NCI-H128 (cell line): ENCODE results near the gene ARMC9.
"Not testable (repeated sequence)": the region's sequence is repeated elsewhere in the genome, so short reads cannot be mapped to it uniquely, and the experiment has no call there.

Experiments used
- DNase-seq: peaks from one replicate; lab custom pipeline; 2025; ENCODE audit not compliant: unreplicated experiment; lab: John Stamatoyannopoulos, UW

ARMC9 gene

DNA sequence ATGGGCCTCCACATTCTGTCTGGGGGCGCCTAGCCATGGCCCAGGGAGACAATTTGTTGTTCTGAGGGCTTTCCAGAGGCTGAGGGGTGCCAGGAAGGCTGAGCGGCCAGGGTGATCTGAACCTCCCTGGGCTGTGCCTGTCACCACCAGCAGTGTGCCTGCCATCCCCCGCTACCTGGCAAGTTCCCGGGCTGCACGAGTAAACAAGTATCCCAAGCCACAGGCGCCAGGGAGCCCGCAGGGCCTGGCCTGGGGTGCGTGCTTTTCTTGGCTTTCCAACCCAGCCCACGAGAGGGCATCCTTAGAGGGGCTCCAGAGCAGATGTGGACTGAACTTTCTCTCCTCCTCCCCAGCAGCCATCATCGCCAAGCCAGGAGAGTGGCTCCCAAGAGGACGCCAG lies 162.0 kb downstream of the ARMC9 start:
- DNase-seq: no peak

DNA sequence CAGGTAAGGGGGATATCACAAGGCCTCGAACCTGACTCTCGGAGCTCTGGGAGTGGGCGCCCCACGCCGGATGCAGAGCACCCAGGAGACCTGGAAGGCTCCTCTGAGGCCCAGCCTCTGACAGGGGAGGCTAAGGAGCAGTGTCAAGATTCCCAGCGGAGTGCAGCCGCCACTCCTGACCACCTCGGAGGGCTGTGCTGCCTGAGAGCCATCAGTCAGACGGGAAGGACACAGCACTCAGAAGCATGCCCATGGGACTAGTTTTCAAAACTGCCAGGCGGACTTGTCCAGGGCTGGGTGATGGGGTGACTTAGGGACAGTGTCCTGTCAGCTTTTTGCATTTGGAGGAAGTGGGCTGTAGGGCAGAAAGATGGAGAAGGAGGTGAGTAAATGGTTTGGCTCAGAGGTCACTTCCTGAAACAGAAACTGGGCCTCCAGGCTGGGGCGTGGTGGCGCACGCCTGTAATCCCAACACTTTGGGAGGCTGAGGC lies 162.5 kb downstream of the ARMC9 start:
- no peak for DNase-seq

DNA sequence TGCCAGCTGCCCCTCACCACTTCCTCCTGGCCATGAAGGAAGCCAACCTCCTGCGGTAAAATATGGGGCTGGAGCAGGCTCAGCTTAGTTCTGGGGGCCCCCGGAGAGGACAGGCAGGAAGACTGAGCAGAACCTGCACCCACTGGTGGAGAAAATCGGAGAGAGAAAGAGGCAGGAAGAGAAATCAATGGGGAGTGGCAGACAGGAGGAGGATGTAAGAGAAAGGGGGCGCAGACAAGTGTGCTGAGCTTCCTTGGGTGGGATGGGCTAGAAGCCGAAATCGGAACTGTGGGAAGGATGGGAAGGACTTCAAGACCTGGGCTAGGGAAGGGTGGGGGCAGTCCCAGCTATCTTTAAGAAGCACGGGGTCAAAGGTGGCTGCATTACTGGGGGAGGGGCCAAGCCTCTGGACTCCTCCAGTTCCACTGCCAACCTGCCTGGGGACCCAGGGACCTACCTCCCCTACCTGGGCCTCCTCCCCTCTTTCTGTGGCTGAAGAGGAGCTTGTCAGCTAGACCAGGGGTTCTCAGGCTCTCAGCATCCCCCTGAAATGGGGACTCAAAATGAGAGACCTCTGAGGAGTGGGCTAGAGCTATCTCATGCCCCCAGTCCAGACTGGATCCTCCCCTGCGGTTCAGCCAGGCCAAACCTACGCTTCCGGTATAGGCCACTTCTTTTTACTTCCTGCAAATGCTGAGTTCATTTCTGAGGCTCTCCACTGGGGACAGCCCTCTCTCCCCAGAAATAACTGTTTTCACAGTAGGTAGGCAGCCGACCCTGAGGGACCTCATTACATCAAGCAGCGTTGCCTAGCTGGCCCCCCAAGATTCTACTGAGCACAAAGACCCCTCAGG lies 163.5 kb downstream of the ARMC9 start:
- DNase-seq: no peak

DNA sequence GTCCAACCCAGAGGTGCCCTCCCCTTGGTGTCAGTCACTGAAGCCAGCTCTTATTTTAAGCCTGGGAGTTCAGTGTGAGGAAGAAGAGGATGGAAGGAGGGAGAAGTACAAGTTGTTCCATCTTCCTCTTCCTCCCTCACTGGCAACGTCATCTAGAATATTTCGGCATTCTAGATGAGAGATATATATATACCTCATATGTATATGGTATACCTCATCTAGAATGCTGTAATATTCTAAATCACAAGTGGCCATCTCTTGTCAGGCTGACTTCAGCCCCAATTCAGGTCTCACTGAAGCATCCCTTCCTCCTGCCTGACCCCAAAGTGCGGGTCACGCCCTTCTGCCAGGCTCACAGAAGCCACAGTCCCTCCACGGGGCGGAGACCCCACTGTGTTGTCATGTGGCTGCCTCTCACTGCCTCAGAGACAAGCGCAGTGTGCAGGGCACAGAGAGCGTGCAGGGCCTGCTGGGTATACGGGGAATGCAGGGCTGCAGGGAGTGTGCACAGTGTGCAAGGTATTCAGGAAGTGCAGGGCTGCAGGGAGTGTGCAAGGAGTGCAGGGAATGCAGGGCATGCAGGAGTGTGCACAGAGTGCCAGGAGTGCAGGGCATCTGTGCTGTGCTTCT lies 164.2 kb downstream of the ARMC9 start:
- DNase-seq: no peak

DNA sequence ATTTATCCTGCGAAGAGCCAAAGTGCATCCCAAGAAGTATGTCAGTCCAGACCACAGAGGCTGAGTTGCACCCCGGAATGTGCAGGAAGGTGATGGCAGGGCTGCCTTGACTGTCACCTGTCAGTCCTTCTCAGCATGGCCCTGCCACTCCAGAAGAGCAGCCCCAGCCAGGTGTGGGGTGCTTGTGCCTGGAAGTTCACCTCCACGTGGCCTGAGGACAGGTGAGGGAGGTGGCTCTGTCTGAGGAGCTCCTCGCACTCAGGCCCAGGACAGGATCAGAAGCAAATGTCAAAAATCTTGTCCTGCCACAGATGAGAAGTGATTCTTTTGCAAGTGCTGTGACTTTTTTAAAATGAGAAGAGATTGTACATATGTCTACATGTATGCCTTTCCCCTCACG lies 165.6 kb downstream of the ARMC9 start:
- no peak for DNase-seq

DNA sequence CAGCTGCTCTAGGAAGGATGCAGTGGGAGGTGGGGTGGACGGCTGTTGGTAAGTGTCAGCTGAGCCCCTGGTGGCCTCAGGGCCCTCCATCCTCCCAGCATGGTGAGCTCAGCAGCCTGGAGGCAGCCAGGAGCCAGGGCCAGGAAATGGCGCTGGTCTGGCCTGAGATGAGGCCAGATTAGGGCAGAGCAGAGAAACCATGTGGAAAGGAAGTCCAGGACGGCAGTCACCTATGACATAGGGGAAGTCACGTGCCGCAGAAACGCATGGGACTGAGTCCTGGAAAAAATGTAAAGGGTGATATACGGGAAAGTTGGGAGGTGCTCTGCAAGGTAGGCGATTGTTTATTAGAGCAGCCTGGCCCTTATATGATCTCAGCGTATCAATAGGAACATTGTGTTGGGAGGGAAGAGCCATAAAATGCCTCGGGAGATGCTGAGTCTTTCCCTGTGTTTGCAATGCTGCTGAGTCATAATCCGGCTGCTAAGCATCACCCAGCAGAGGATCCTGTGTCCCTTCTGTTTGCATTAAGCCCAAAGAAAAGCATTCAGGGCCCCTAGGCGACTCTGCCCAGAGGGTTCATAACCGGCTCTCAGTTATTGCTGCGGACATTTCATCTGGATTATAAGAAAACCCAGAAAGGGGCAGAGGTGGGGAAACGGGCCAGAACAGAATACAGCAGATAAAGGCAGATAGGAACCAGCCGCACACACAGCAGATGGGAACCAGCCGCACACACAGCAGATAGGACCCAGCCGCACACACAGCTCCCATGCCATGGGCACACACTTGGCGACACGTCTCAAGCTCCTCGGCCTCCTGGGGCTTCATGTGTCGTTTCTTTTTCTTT lies 166.8 kb downstream of the ARMC9 start:
- no peak for DNase-seq

DNA sequence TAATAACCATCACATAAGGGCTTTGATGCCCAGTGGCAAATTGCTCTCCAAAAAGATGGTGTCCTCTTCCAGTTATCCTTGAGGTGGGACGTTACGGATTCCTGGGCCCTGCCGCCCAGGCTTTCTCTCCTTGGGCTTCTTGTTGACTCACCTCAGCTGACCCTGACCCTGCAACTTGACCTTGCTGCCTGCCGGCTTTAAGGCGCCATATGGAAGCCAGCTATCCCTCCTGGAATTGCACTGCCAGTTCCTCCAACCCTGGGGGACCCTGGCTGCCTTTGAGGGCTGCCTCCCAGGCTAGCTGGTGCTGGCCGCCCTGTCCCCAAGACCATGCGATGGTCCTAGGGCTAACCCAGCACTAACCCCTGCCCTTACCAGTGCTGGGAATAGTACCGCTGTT lies 168.7 kb downstream of the ARMC9 start:
- DNase-seq: no peak

DNA sequence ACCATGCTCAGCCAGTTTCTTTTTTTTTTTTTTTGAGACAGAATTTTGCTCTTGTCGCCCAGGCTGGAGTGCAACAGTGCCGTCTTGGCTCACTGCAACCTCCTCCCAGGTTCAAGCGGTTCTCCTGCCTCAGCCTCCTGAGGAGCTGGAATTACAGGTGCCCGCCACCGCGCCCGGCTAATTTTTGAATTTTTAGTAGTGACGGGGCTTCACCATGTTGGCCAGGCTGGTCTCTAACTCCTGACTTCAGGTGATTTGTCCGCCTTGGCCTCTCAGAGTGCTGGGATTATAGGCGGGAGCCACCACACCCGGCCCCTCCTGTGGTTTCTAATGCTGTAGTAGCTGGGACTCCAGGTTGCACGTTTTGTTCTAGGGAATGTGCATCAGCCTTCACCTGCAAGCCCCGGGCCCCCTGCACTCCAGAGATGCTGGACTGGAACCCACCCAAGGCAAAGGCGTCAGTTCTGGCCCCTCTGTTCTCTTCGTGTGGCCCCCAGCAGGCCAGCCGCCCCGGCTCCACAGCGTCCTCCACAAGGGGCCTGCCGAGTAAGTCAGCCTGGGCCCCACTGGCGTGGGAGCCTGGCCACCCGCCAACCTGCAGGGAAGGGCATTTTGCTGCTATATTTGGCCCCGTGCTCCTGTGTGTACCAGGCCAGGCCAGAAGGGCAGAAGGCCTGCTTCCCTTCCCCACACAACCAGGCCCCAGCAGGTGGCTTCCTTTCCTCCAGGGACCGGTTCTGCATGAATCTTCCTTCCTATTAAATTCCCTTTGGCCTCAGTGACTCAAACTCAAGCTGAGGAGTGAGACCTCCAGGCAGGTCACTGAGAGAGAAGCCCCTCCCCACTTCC lies 171.4 kb downstream of the ARMC9 start:
- DNase-seq: no peak

DNA sequence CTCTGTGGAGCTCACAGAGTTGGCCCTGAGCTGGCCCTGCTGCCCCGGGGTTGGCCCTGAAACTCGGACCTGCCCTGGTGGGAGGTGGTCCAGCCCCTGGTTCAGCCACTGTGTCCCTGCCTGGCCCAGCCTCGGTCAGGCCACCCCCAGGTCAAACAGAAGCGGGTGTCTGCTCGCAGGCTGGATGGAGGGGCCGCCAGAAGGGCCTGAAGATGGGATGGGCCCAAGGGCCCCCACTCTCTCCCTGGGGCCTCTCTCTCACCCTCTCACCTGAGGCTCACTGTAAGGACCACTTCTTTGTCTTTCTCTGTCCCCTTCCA lies 172.0 kb downstream of the ARMC9 start:
- DNase-seq: no peak

DNA sequence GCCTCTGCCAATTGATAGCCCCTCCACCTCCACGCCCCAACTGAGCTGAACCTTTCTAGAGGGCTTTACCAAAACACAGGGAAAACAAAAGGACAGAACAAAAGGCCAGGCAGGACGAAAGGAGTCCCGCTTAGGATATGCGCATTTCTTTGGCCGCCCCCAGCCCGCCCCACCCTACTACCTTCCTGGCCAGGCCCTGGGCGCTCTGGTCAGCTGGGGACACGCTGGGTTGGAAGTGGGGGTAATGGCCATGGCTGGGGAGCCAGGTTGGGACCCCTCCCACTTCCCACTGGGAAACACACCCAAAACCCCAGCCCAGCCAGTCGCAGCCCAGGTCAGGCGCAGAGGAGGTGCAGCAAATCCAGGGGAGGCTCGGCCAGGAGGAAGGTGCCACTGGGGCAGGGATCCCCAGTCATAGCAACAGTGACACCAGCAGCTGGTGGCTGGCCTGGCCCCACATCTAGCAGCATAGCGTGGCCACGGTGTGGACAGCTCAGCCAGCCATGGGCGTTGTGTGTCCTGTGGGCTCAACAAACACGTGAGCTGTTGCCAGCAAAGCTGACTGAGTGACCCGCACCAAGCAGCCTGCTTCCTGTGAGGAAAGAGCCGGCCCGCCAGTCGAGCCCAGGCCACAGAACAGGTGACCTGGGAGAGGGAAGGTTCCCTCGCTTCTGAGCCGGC lies 172.5 kb downstream of the ARMC9 start:
- DNase-seq: no peak

DNA sequence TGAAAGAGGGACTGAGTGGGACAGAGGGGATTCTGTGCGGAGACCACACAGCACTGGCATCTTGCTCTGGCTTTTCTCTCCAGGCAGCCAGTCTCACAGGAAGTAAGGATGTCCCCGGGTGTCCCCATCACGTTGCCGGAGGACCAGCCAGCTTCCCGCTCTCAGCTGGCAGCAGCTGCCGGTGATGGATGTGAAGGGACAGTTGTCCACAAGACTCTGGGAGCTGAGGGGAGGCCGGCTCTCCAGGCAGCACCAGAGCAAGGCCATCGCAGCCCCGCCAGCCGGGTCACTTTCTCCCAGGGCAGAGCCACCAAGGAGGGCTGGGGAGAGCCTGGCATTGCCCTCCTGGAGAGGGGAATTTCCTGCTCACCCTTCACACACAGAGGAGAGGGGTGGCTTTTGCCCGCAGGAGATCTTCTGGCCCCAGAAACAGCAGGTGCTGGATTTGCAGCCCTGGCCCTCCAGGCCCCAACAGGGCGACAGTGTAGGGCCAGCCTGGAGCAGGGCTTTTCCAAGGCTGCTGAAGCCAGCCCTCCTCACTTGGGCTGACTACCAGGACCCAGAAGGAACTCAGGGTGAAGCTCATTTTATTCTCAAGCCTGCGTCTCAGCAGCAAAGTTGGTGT lies 173.1 kb downstream of the ARMC9 start:
- no peak for DNase-seq

DNA sequence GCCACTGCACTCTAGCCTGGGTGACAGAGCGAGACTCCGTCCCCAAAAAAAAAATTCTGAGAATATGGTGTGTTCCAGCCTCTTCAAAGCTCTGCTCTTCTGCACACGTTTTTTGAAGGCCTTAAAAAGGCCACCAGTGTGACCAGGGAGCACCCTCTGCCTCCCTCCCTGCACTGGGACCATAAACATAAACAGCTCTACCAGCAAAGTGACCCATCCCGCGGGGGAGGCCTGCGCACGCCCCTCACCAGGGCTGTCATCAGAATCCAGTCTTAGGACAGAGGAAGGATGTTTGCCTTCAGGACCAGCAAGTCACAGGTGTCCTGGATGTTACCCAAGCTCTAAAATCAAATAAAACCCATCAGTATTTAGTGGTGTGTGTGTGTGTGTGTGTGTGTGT lies 173.9 kb downstream of the ARMC9 start:
- DNase-seq: no peak

DNA sequence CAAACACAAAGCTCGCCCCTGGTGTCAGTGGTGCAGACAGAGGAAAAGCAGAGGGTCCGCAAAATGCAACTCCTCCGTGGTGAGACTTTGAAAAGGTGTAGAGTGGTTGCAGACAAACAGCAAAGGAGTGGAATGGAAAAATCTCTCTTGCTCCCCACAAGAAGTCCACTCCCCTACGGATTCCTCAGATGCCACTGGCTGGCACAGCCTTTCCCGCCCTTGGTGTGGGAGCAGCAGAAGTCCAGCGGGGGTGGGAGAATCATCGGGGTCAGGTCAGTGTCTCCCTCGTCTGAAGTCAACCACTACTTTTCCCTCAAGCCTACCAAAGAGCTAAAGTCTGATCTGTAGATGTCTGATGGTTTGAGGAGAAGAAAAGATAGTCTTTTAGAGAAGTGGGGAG lies 174.8 kb downstream of the ARMC9 start:
- DNase-seq: no peak

DNA sequence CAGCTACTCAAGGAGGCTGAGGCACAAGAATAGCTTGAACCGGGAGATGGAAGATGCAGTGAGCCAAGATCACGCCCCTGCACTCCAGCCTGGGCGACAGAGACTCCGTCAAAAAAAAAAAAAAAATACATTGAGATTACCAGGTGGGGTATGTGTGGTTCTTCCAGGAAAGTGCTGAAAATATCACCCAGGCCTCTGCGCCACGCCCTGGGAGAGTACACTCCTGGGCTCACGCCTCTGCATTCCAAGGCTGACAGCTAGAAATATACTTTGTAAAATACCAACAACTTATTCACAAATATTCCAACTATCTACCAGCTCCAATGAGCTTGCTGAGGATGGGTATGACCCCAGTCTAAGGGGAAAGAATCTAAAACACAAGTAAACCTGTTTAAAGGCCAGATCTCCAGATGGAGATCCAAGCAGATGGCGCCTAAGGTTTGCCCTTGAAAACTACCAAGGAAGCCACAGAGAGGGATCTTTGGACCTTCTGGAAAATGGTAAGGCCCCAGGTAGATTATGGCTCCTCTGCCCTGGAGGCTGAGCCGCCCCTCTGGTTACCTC lies 175.4 kb downstream of the ARMC9 start:
- no peak for DNase-seq

DNA sequence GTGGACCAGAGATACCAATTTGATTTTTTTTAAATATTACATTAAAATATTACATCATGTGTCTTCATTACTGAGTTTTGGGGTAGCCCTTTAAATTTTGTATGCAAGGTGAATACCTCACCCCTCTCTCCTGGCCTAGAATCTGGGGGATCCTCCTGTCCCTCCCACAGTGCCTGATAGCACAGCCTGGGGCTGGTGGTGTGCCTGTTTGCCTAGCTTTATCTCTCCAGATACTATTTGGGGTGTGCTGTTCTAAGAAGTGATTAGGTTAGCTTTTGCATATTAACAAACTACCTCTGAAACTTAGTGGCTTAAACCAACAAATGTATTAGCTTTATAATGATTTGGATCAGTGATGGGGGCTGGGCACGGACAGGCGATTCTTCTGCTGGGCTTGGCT lies 176.3 kb downstream of the ARMC9 start:
- no peak for DNase-seq

DNA sequence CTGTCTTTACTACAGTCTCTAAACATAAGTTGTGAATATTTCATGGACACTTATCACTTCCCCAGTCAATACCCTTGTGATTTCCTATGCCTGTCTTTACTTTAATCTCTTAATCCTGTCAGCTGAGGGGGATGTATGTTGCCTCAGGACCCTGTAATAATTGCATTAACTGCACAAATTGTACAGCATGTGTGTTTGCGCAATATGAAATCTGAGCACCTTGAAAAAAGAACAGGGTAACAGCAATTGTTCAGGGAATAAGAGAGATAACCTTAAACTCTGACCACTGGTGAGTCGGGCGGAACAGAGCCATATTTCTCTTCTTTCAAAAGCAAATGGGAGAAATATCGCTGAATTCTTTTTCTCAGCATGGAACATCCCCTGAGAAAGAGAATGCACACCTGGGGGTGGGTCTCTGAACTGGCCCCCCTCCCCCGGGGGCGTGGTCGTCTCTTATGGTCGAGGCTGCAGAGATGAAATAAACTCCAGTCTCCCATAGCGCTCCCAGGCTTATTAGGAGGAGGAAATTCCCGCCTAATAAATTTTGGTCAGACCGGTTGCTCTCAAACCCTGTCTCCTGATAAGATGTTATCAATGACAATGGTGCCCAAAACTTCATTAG lies 177.7 kb downstream of the ARMC9 start:
- DNase-seq: not testable (repeated sequence)

DNA sequence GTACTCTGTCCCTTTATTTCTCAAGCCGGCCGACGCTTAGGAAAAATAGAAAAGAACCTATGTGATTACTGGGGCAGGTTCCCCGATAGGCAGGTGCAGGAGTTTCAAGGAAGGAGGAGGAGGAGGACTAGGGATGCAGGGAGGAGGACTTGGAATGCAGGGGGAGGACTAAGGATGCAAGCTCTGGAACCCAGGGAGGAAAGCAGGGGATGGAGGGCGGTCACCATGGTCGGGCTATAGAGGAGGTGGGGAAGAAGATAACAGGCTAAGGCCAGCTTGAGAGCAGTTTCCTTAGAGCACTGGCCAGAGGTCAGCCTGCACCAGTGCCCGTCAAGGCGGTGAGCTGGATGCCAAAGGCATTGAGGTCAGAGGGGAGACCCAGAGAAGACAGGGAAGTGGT lies 178.4 kb downstream of the ARMC9 start:
- DNase-seq: no peak

DNA sequence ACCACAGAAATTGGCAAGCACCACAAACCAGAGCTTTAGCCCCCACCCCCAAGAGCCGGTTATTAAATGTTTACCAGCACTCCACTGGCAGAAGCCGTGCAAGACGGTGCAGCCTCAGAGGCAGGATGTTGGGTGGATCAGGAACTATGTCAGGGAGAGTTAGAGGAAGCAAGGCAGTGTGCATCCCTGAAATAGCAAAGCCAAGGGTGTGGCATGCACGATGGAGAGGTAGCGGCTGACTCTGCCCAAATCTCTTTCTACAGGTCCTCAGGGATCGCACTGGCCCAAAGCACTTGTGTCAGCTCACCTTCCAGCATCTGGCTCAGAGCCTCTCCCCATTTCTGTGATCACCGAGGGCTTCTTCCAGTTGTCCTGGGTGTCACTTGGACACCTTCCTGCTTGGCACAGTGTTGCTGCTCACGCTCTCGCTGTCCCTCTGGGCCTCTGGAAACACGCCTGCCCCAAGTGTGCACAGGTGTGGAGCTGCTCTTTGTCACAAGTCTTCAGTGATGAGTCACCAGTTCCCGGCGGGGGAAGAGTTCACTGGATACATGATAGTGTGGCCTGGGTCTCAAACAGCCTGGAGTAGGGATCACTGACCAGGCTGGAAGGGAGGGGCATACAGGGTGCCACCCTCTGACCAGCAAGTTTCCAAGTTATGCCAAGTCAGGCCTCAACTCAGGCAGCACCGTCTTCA lies 179.7 kb downstream of the ARMC9 start:
- DNase-seq: no peak
